Heart right ventricle (tissue), 16 donors: ENCODE data around the gene CBFA2T3. TPM values are rescaled to one million over a fixed set of nuclear protein-coding genes. Genes with fewer than 3 reads are reported as not detected.

Source experiments
- ATAC-seq, 8 donors: fragments of 200-7000 bp; cut with Tn5 transposase; one replicate each; pipeline ENCODE4 v1.9.1; 2020; ENCODE audit warnings: mild to moderate bottlenecking in 8 of 8, moderate library complexity in 8 of 8, moderate number of reproducible peaks in 1 of 8
- DNase-seq, 2 donors: peaks; one replicate each; pipeline ENCODE4 v3.0.0-alpha.2; 2020
- H3K27ac ChIP-seq, 10 donors: fragments of 200-600 bp; sonication (generic) in 2 of 10; one replicate each; pipeline versions ENCODE4 v1.5.0 to v1.8.0; 2020 to 2022; ENCODE audit warnings: mild to moderate bottlenecking in 3 of 10
- H3K27me3 ChIP-seq, 7 donors: fragments of 200-600 bp; one replicate each; pipeline ENCODE4 v1.8.0; 2021 to 2022; ENCODE audit warnings: mild to moderate bottlenecking in 2 of 7
- H3K36me3 ChIP-seq, 9 donors: fragments of 200-600 bp; sonication (generic) in 1 of 9; one replicate each; pipeline versions ENCODE4 v1.5.0 to v1.8.0; 2020 to 2022; ENCODE audit warnings: mild to moderate bottlenecking in 2 of 9
- H3K4me1 ChIP-seq, 9 donors: fragments of 200-600 bp; sonication (generic) in 1 of 9; one replicate each; pipeline versions ENCODE4 v1.5.0 to v1.8.0; 2020 to 2022; ENCODE audit warnings: mild to moderate bottlenecking in 4 of 9
- H3K4me3 ChIP-seq, 10 donors: fragments of 200-600 bp; sonication (generic) in 2 of 10; one replicate each; pipeline versions ENCODE4 v1.5.0 to v1.8.0; 2020 to 2022; ENCODE audit warnings: mild to moderate bottlenecking in 7 of 10, moderate library complexity in 2 of 10
- H3K9me3 ChIP-seq, 11 donors: fragments of 200-600 bp in 10 of 11; sonication (generic) in 2 of 11; one replicate each; pipeline versions ENCODE4 v1.5.0 to v1.8.0; 2013 to 2022; ENCODE audit warnings: mild to moderate bottlenecking in 2 of 11, control low read depth in 1 of 11, moderate library complexity in 1 of 11
- WGBS, 2 donors: extraction: QIAGEN DNeasy Blood & Tissue Kit; methylation state at CpG; one replicate each; pipeline ENCODE4 v1.1.7; 2013; ENCODE audit warnings: inconsistent platforms in 1 of 2; 5-methylcytosine and 5-hydroxymethylcytosine counted together
- intact Hi-C, 10 donors: fragments of 100-400 bp; cut with DNase I; formaldehyde crosslinking; loops; one replicate each; pipeline versions ENCODE4 v1.11.1 to v1.14.2; 2022
- long read RNA-seq, 3 donors: library from polyadenylated mRNA; unstranded; transcript quantifications; one replicate each; pipeline ENCODE4 v2.0.0, GENCODE V29; 2020 to 2021
- polyA plus RNA-seq, 2 donors: library from polyadenylated mRNA; stranded (reverse); fragments of 200-250 nt; gene quantifications; one replicate each; pipeline ENCODE4 v1.2.3, GENCODE V29; 2013
- total RNA-seq, 10 donors: library from RNA; stranded (reverse); fragmentation: NEBNext Ultra II Directional in 3 of 10; extraction: Animal tissue kit (Norgen Biotek cat#: 25700) in 3 of 10; gene quantifications; one replicate each; pipeline versions ENCODE4 v1.2.1 to v1.2.4, GENCODE V29; 2021 to 2023
- TF ChIP-seq, protein P1 (sequence below), 9 donors: fragments of 200-600 bp; sonication (generic) in 2 of 9; IDR thresholded peaks; one replicate each; pipeline versions ENCODE4 v1.5.0 to v1.8.0; 2021 to 2022; ENCODE audit warnings: antibody characterized with exemption in 9 of 9, mild to moderate bottlenecking in 5 of 9, moderate library complexity in 1 of 9
- donor health status: Arrhythmogenic right ventricular cardiomyopathy.
- donor health status: ischemic (EF 13 %, LVEDD 7.1; RV severe dilation, severe dysfunction).
- donor health status: healthy with polysubstance abuse.
- donor health status: DM: no; HTN: yes; CAD: no.
- donor health status: DM: no; HTN: no; CAD: no.
- donor health status: ischemic (EF 25% LVEDD 6.9; RV normal size, moderate dysfunction).
- donor health status: ischemic (EF 25% LVEDD 5.7; RV mildly dilated, moderate dysfunction).
- donor health status: healthy.
- donor health status: DM: yes; HTN: yes; CAD: no.
- donor health status: Ischemic cardiomyopathy.
- donor health status: ischemic (EF 35%, LVEDD 5.7; RV mildly dilated, moderate dysfunction).
- donor health status: nonischemic (EF 11% LVEDD 7.7; RV severe dilation, severe dysfunction).
- donor health status: DM: yes; HTN: yes; CAD: no.
- donor health status: PGD.
- donor health status: ischemic (EF 29% LVEDD 5.4; RV normal size, mild dysfunction).
- donor health status: nonischemic (EF 23%, LVEDD 6.1; RV moderate dilation, normal function).

The CBFA2T3 gene
- total RNA-seq: 10 to 100 TPM in 2 of 10 donors, 1 to 10 TPM in 8; 3.1 to 14.9 (median 6.1) TPM
- polyA plus RNA-seq: 10 to 100 TPM in 1 of 2 donors, 1 to 10 TPM in 1; 6.0 to 17.6 TPM
- long read RNA-seq, donor 1, partial matches to known transcripts: 5 of 12 reads
- long read RNA-seq, donor 1, other reads (novel, unspliced or antisense): 6 of 12 reads
- long read RNA-seq, donor 2, partial matches to known transcripts: 9 of 9 reads
- long read RNA-seq, donor 2, other reads (novel, unspliced or antisense): 0 of 9 reads
- long read RNA-seq, donor 3, partial matches to known transcripts: 22 of 27 reads
- long read RNA-seq, donor 3, other reads (novel, unspliced or antisense): 3 of 27 reads

DNA sequence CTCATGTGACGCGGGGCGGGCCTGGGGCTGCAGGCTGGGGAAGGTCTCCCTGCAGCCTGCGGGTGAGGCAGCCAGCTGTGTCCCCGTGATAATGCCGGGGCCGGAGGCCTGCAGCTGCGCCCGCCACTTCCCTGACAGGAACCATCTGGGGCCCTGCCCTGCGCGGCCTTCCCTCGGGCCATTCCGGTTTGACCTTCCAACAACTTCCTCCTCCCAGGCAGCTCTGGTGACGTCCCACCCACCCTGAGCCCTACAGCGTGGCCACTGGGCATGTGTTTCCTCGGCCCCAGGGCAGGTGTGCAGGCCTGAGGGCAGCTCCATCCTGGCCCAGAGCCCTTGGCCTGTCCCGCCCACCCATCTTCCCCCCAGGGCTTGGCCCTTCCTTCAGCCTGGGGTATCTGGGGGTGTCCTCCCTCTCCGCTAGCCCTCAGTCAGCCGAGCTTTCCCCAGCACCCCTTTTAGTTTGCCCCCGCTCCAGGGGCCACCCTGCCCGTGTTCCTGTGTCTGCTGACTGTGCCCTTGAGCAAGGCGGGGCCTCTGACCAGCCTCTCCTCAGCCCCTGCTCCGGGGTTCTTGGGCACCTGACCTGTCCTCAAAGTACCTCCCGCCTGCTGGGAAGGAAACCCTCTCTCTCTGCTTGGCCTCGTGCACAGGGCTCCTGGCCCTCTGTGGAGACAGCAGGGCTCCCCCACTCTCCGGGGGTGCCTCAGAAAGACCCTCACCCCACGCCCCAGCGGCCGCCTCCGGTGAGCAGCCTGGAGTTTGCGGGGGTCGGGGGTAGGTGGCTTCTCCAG lies at the start of gene CBFA2T3:
CBFA2T3 (minus strand) TSS at position 190 of the 794 bp plus-strand sequence. CDS start 400 bp downstream, outside the sequence.
- WGBS, 2 donors: 48 to 50% methylated on average over 31 to 32 of the region's 32 CpGs
- DNase-seq: peak; percentile 80 to 81
- Histone ChIP-seq H3K4me1 (peaks cover 9 to 53% (median 15%) of the 10 kb centered on the region in 9 donors), H3K27me3 (peaks cover 0 to 35% (median 27%) of the 10 kb centered on the region in 7 donors), H3K36me3 (no peaks in the 10 kb centered on the region), H3K4me3 (peak within 1 kb of the TSS in 9 of 10 donors; percentile 12 to 54 (median 34)), H3K9me3 (no peaks in the 10 kb centered on the region), H3K27ac (peak within 1 kb of the TSS in 3 of 10 donors; percentile 40 to 80 (median 44))
- ATAC-seq: peak; percentile 85 to 94 (median 89)
- intact Hi-C loops: no loop called here
- TF ChIP-seq, protein P1, sequence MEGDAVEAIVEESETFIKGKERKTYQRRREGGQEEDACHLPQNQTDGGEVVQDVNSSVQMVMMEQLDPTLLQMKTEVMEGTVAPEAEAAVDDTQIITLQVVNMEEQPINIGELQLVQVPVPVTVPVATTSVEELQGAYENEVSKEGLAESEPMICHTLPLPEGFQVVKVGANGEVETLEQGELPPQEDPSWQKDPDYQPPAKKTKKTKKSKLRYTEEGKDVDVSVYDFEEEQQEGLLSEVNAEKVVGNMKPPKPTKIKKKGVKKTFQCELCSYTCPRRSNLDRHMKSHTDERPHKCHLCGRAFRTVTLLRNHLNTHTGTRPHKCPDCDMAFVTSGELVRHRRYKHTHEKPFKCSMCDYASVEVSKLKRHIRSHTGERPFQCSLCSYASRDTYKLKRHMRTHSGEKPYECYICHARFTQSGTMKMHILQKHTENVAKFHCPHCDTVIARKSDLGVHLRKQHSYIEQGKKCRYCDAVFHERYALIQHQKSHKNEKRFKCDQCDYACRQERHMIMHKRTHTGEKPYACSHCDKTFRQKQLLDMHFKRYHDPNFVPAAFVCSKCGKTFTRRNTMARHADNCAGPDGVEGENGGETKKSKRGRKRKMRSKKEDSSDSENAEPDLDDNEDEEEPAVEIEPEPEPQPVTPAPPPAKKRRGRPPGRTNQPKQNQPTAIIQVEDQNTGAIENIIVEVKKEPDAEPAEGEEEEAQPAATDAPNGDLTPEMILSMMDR (IDR thresholded peaks at IDR 0.05): no peak

DNA sequence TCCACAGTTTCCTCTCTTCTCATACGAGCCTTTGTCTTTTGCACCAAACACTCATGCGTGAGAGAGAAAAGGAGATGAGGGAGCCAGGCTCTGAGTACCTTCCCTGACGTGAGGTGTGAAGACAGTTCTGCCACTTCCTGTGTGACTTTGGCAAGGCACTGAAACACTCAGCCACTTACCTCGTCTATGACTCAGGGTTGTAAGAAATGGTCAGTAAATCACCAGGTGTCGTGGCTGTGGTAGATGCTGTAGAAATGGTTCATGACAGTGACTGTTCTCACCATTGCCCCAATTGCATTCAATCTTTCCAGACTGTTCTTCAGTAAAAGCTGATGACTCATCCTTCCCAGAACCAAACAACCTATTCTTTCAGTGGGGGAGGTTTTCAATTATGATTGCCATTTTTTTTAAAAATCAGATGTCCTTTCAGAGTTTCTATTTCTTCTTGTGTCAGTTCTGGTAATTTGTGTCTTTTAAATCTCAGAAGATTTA lies 49.2 kb upstream of the CBFA2T3 start:
- DNase-seq: no peak
- 69 to 73% methylated on average over 5 of the region's 5 CpGs for WGBS, 2 donors
- TF ChIP-seq, protein P1 (IDR thresholded peaks at IDR 0.05): no peak
- H3K27ac ChIP-seq: no peak overlapping the region
- no peaks in the 10 kb centered on the region for H3K36me3 ChIP-seq
- H3K27me3 ChIP-seq: peaks cover 0 to 49% (median 32%) of the 10 kb centered on the region in 7 donors
- peaks cover 0 to 33% (median 16%) of the 10 kb centered on the region in 11 donors for H3K9me3 ChIP-seq
- no peak overlapping the region for H3K4me3 ChIP-seq
- intact Hi-C loops: no loop called here
- H3K4me1 ChIP-seq: peaks cover 0 to 2% (median 0%) of the 10 kb centered on the region in 9 donors
- ATAC-seq: no peak

DNA sequence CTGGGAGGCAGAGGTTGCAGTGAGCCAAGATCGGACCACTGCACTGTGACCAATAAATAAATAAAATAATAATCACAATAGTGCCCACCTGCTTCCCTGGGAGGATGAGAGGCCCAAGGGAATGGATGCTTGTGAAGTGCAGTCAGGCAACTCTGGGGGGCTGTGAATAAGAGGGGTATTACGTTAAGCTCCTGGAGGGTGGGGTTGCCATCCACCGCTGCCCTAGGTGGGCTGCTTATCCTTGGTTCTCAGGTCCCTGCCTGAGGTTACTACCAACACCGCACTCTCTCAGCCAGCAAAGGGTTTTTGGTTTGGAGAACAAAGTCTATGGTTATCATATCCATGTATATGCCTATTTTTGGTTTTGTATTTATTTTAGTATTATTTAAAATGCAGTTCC lies 48.6 kb upstream of the CBFA2T3 start:
- Histone ChIP-seq H3K36me3 (no peaks in the 10 kb centered on the region), H3K9me3 (peaks cover 0 to 28% (median 16%) of the 10 kb centered on the region in 11 donors), H3K27ac (no peak overlapping the region), H3K4me3 (no peak overlapping the region), H3K27me3 (peaks cover 0 to 53% (median 37%) of the 10 kb centered on the region in 7 donors), H3K4me1 (no peaks in the 10 kb centered on the region)
- intact Hi-C loops: no loop called here
- TF ChIP-seq, protein P1 (IDR thresholded peaks at IDR 0.05): no peak
- no peak for DNase-seq
- WGBS, 2 donors: 86 to 87% methylated on average over 4 of the region's 4 CpGs
- no peak for ATAC-seq

DNA sequence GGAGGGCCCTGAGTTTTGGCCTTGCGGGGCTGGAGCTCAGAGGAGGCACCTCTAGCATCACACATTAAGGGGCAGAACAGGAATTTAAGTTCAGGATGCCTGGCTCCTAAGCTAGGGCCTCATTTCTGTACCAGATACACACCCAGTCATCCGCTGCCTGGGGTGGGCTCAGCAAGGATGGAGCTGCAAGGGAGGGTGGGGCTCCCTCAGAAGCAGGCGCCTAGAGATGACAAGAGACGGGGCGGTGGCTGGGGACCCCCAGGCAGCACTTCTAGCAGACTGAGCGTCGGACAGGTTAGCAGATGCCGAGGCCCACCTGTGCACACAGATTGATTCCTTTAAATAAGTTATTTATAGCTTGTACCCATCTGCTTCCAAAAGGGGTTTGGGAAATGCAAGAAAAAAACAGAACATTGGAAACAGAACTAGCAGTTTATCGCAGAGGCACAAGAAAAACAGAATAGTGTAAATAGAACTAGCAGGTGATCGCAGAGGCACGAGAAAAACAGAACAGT lies 47.6 kb upstream of the CBFA2T3 start:
- H3K9me3 ChIP-seq: peaks cover 0 to 27% (median 16%) of the 10 kb centered on the region in 11 donors
- H3K27ac ChIP-seq: no peak overlapping the region
- WGBS, 2 donors: 83 to 85% methylated on average over 11 of the region's 11 CpGs
- peaks cover 0 to 62% (median 47%) of the 10 kb centered on the region in 7 donors for H3K27me3 ChIP-seq
- no peaks in the 10 kb centered on the region for H3K4me1 ChIP-seq
- DNase-seq (no peak), ATAC-seq (no peak)
- intact Hi-C loops: no loop called here
- H3K36me3 ChIP-seq: no peaks in the 10 kb centered on the region
- TF ChIP-seq, protein P1 (IDR thresholded peaks at IDR 0.05): no peak
- no peak overlapping the region for H3K4me3 ChIP-seq
